Mesodermal cell (in vitro differentiated cells): ENCODE results near the gene SHKBP1.
"Not testable (repeated sequence)": the region's sequence is repeated elsewhere in the genome, so short reads cannot be mapped to it uniquely, and the experiment has no call there.

Source experiments
- H3K27ac ChIP-seq: 2 replicates; pipeline ENCODE4 v1.7.0; 2013; ENCODE audit warnings: mild to moderate bottlenecking, low read depth, low read length, moderate library complexity; ENCODE audit not compliant: severe bottlenecking
- H3K36me3 ChIP-seq: 2 replicates; pipeline ENCODE4 v1.7.1; 2013; ENCODE audit warnings: mild to moderate bottlenecking, low read length, moderate library complexity; ENCODE audit not compliant: control insufficient read depth, insufficient read depth
- H3K4me1 ChIP-seq: one replicate; pipeline ENCODE4 v1.7.1; 2013; ENCODE audit warnings: mild to moderate bottlenecking, low read length; ENCODE audit not compliant: insufficient read depth, control insufficient read depth, poor library complexity, severe bottlenecking
- H3K4me3 ChIP-seq: 2 replicates; pipeline ENCODE4 v1.7.0; 2013; ENCODE audit warnings: low read length, control low read depth, mild to moderate bottlenecking; ENCODE audit not compliant: insufficient read depth, poor library complexity, severe bottlenecking; ENCODE audit errors: extremely low read depth
- H3K9me3 ChIP-seq: 2 replicates; pipeline ENCODE4 v1.7.1; 2013; ENCODE audit warnings: mild to moderate bottlenecking, low read length, moderate library complexity; ENCODE audit not compliant: control insufficient read depth
- WGBS, 2 experiments: methylation state at CpG; one replicate each; pipeline ENCODE4 v1.1.5; 2013; ENCODE audit warnings: missing lambda C conversion rate in 2 of 2; ENCODE audit not compliant: insufficient coverage in 2 of 2; 5-methylcytosine and 5-hydroxymethylcytosine counted together

Gene SHKBP1

DNA sequence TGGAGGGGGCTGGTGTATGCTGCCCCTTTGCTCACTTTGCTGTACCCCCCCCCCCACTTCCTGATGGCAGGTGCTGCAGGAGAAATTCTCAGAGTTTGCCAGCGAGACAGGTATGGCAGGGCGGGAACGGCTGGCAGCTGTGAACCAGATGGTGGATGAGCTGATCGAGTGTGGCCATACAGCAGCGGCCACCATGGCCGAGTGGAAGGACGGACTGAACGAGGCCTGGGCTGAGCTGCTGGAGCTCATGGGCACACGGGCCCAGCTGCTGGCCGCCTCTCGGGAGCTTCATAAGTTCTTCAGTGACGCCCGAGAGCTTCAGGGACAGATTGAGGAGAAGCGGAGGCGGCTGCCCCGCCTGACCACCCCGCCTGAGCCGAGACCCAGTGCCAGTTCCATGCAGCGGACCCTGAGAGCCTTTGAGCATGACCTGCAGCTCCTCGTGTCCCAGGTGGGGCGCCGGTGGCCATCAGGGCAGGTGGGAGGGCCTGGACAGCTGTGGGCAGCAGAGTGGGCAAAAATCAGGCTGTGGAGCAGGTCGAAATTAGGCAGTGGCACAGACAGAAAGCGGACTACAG is 19.6 kb upstream of the SHKBP1 start:
- H3K9me3 ChIP-seq, result no peaks in the 10 kb centered on the region
- 81 to 83% methylated on average over 23 to 24 of the region's 24 CpGs for WGBS, 2 experiments
- H3K4me3 ChIP-seq, result no peak overlapping the region
- H3K36me3 ChIP-seq, result no peaks in the 10 kb centered on the region
- no peaks in the 10 kb centered on the region for H3K4me1 ChIP-seq
- H3K27ac ChIP-seq, result no peak overlapping the region

DNA sequence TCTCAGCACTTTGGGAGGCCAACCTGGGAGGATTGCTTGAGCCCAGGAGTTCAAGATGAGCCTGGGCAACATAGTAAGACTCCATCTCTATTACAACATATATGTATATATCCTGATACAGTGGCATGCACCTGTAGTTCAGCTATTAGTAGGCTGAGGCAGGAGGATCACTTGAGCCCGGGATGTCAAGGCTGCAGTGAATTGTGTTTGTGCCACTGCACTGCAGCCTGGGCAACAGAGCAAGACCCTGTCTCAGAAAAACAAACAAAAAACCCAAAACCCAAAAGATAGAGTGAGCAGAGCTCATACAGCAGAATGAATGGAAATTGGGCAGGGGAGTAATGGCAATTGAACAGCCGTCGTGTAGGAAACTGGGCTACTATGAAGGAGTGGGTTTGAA is 17.3 kb upstream of the SHKBP1 start:
- WGBS, 2 experiments, result 93 to 100% methylated on average over 1 to 3 of the region's 3 CpGs
- no peak overlapping the region for H3K4me3 ChIP-seq
- H3K27ac ChIP-seq, result no peak overlapping the region
- no peaks in the 10 kb centered on the region for H3K9me3 ChIP-seq
- no peaks in the 10 kb centered on the region for H3K4me1 ChIP-seq
- no peaks in the 10 kb centered on the region for H3K36me3 ChIP-seq

DNA sequence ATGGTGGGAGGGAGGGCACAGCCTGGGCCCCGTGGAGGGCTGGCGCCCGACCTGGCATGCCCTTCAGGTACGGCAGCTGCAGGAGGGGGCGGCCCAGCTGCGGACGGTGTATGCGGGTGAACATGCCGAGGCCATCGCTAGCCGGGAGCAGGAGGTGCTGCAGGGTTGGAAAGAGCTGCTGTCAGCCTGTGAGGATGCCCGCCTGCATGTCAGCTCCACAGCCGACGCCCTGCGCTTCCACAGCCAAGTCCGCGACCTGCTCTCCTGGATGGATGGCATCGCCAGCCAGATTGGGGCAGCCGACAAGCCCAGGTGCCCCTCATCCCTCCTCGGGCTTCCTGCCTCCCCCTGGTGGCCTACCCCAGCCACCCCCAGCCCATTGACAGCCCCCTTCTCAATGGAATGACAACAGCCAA is 16.6 kb upstream of the SHKBP1 start:
- WGBS, 2 experiments, result 73 to 79% methylated on average over 19 to 20 of the region's 20 CpGs

DNA sequence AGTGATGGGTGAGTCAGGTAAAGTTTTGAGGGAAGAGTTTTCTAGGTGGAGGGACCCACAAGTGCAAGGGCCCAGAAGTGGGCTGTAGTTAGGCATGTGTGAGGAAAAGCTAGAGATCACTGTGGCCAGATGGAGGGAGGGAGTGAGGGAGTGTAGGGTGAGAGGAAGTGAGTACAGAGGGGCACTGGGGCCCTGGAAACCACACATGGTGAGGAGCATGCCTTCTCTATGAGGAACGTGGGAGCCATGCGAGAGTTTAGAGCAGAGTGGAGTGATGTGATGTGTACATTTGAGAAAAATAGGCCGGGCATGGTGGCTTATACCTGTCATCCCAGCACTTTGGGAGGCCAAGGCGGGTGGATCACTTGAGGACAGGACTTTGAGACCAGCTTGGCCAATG is 14.7 kb upstream of the SHKBP1 start:
- Histone ChIP-seq H3K4me1 (no peaks in the 10 kb centered on the region), H3K9me3 (no peaks in the 10 kb centered on the region), H3K36me3 (no peaks in the 10 kb centered on the region), H3K4me3 (no peak overlapping the region), H3K27ac (no peak overlapping the region)
- 71 to 82% methylated on average over 4 of the region's 4 CpGs for WGBS, 2 experiments

More for the DNA sequence above, 16.6 kb upstream of the SHKBP1 start:
- no peak overlapping the region for H3K27ac ChIP-seq
- no peak overlapping the region for H3K4me3 ChIP-seq
- H3K36me3 ChIP-seq, result no peaks in the 10 kb centered on the region
- no peaks in the 10 kb centered on the region for H3K9me3 ChIP-seq
- H3K4me1 ChIP-seq, result no peaks in the 10 kb centered on the region

DNA sequence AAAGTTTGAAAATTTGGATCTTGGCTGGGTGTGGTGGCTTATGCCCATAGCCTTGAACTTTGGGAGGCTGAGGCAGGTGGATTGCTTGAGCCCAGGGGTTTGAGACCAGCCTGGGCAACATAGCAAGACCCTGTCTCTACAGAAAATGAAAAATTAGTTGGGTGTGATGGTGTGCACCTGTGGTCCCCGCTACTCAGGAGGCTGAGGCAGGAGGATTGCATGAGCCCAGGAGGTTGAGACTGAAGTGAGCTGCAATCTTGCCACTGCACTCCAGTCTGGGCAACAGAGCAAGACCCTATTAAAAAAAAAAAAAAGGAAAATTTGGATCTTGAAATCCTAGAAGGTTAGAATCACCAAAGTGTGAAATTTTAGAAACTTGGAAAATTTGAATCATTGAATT is 12.1 kb upstream of the SHKBP1 start:
- not testable (repeated sequence) for H3K4me3 ChIP-seq, H3K27ac ChIP-seq, H3K36me3 ChIP-seq, H3K9me3 ChIP-seq, H3K4me1 ChIP-seq
- 80 to 82% methylated on average over 1 of the region's 1 CpG for WGBS, 2 experiments

- Histone ChIP-seq H3K27ac (no peak overlapping the region), H3K4me1 (peaks cover 2% of the 10 kb centered on the region), H3K9me3 (no peaks in the 10 kb centered on the region), H3K4me3 (no peak overlapping the region), H3K36me3 (no peaks in the 10 kb centered on the region)
- 90% methylated on average over 6 of the region's 7 CpGs; no CpG with 5 or more reads in 1 of the 2 experiments for WGBS, 2 experiments
Measured at GRCh38 chr19:40565355-40565754, 11.3 kb upstream of the SHKBP1 start.

DNA sequence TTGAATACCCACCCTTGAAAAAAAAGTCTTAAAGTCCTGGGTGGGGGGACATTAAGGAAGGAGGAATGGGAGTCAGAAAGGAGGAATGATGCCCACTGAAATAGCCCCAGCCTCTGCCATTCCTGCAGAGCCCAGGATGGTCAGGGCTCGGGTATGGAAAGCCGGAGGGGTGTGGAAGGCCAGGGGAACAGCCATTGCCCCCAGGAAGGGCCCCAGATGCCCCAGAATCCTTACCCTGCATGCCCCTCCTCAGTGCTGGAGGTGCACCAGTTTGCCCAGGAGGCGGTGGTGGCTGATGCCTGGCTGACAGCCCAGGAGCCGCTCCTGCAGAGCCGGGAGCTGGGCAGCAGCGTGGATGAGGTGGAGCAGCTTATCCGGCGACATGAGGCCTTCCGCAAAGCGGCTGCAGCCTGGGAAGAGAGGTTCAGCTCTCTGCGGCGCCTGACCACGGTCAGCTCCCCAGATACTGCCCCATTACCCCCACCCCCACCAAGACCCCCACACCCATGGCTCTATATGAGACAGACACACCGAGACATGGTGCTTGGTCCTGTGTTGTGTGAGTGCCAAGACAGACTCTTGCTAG is 10.7 kb upstream of the SHKBP1 start:
- WGBS, 2 experiments, result 81 to 91% methylated on average over 8 to 9 of the region's 14 CpGs
- Histone ChIP-seq H3K27ac (no peak overlapping the region), H3K9me3 (no peaks in the 10 kb centered on the region), H3K4me3 (no peak overlapping the region), H3K4me1 (peaks cover 2% of the 10 kb centered on the region), H3K36me3 (no peaks in the 10 kb centered on the region)

- H3K4me1 ChIP-seq, result peaks cover 2% of the 10 kb centered on the region
- H3K9me3 ChIP-seq, result no peaks in the 10 kb centered on the region
- H3K27ac ChIP-seq, result no peak overlapping the region
- no peaks in the 10 kb centered on the region for H3K36me3 ChIP-seq
- peak overlapping the region; percentile 5 for H3K4me3 ChIP-seq
- WGBS, 2 experiments, result 46 to 47% methylated on average over 7 to 8 of the region's 20 CpGs
Measured at GRCh38 chr19:40567040-40567749, 9.5 kb upstream of the SHKBP1 start.

GRCh38 chr19:40567750-40568494 is 8.8 kb upstream of the SHKBP1 start:
- Histone ChIP-seq H3K36me3 (no peaks in the 10 kb centered on the region), H3K9me3 (no peaks in the 10 kb centered on the region), H3K27ac (no peak overlapping the region), H3K4me1 (peaks cover 2% of the 10 kb centered on the region), H3K4me3 (peak overlapping the region; percentile 5)
- 6 to 12% methylated on average over 42 to 70 of the region's 70 CpGs for WGBS, 2 experiments

- no peaks in the 10 kb centered on the region for H3K9me3 ChIP-seq
- WGBS, 2 experiments, result 0 to 1% methylated on average over 11 to 34 of the region's 53 CpGs
- H3K4me3 ChIP-seq, result peak overlapping the region; percentile 43
Measured at GRCh38 chr19:40570313-40571004, 6.2 kb upstream of the SHKBP1 start.

More at GRCh38 chr19:40570313-40571004, 6.2 kb upstream of the SHKBP1 start:
- H3K4me1 ChIP-seq, result peaks cover 2% of the 10 kb centered on the region
- no peaks in the 10 kb centered on the region for H3K36me3 ChIP-seq
- H3K27ac ChIP-seq, result no peak overlapping the region
